HEK293 (cell line): ENCODE measurements around the gene HPSE2.

Source experiments
- CTCF ChIA-PET: fragments of 350-600 bp; formaldehyde crosslinking; extraction: SDS; loops from one replicate; lab custom pipeline; 2021; ENCODE audit warnings: antibody characterized with exemption; lab: Yijun Ruan, JAX
- POLR2A ChIA-PET: fragments of 300-600 bp; formaldehyde crosslinking; extraction: SDS; loops from one replicate; lab custom pipeline; 2020; ENCODE audit warnings: antibody characterized with exemption, inconsistent platforms; lab: Yijun Ruan, JAX
- H3K27ac ChIP-seq: fragments of 200-500 bp; sonication (Bioruptor generic); 2 replicates; pipeline ENCODE4 v1.5.1; 2014; ENCODE audit warnings: low read depth, low read length, control low read depth, inconsistent platforms; ENCODE audit errors: extremely low read depth
- H3K36me3 ChIP-seq, 2 experiments: fragments of 200-500 bp in 1 of 2; sonication (Bioruptor generic) in 1 of 2; 1 replicate in 1 of 2; 2 replicates in 1 of 2; pipeline ENCODE4 v1.5.1; 2014 to 2017; ENCODE audit warnings: inconsistent platforms in 2 of 2, low read length in 2 of 2; ENCODE audit not compliant: control insufficient read depth in 2 of 2, insufficient read depth in 1 of 2
- H3K4me1 ChIP-seq: fragments of 200-500 bp; sonication (Bioruptor generic); 2 replicates; pipeline ENCODE4 v1.5.1; 2014; ENCODE audit warnings: mild to moderate bottlenecking, low read length, inconsistent platforms; ENCODE audit not compliant: control insufficient read depth, insufficient read depth
- H3K4me3 ChIP-seq: 2 replicates; pipeline ENCODE4 v1.5.1; 2011; ENCODE audit warnings: low read depth, mild to moderate bottlenecking, control low read depth, low read length, moderate library complexity
- H3K9me3 ChIP-seq: fragments of 200-500 bp; sonication (Bioruptor generic); 2 replicates; pipeline ENCODE4 v1.5.1; 2014; ENCODE audit warnings: low read depth, low read length, inconsistent platforms; ENCODE audit not compliant: control insufficient read depth, insufficient read depth
- HIC1 ChIP-seq: fragments of 450-650 bp; formaldehyde crosslinking; IDR thresholded peaks from 2 replicates; pipeline ENCODE4 v1.5.1; 2016; ENCODE audit warnings: missing biosample characterization, missing genetic modification characterization
- IKZF3 ChIP-seq: fragments of 450-650 bp; IDR thresholded peaks from 2 replicates; pipeline ENCODE4 v1.5.0; 2018; ENCODE audit warnings: missing biosample characterization, mild to moderate bottlenecking, missing genetic modification characterization, moderate library complexity
- KLF10 ChIP-seq: fragments of 450-650 bp; IDR thresholded peaks from 2 replicates; pipeline ENCODE4 v1.5.1; 2018; ENCODE audit warnings: missing biosample characterization, mild to moderate bottlenecking, missing genetic modification characterization
- KLF16 ChIP-seq: fragments of 450-650 bp; formaldehyde crosslinking; IDR thresholded peaks from 2 replicates; pipeline ENCODE4 v1.5.1; 2017; ENCODE audit warnings: missing biosample characterization, missing genetic modification characterization
- KLF8 ChIP-seq: fragments of 450-650 bp; formaldehyde crosslinking; IDR thresholded peaks from 2 replicates; pipeline ENCODE4 v1.5.1; 2016; ENCODE audit warnings: missing biosample characterization, missing genetic modification characterization
- PBX3 ChIP-seq: sonication (generic); formaldehyde crosslinking; IDR thresholded peaks from 2 replicates; pipeline ENCODE4 v1.8.1; 2022; ENCODE audit warnings: mild to moderate bottlenecking, moderate library complexity, missing genetic modification reagents
- PRDM10 ChIP-seq: fragments of 450-650 bp; formaldehyde crosslinking; IDR thresholded peaks from 2 replicates; pipeline ENCODE4 v1.5.1; 2016; ENCODE audit warnings: missing biosample characterization, missing genetic modification characterization
- RBAK ChIP-seq: fragments of 450-650 bp; formaldehyde crosslinking; IDR thresholded peaks from 2 replicates; pipeline ENCODE4 v1.5.1; 2016; ENCODE audit warnings: missing biosample characterization, missing genetic modification characterization
- TSHZ1 ChIP-seq: fragments of 450-650 bp; formaldehyde crosslinking; IDR thresholded peaks from 2 replicates; pipeline ENCODE4 v1.5.1; 2016; ENCODE audit warnings: missing biosample characterization, missing genetic modification characterization, borderline replicate concordance
- ZBTB17 ChIP-seq: fragments of 450-650 bp; formaldehyde crosslinking; IDR thresholded peaks from 2 replicates; pipeline ENCODE4 v1.5.1; 2016; ENCODE audit warnings: missing biosample characterization, missing genetic modification characterization
- ZFHX2 ChIP-seq: fragments of 450-650 bp; formaldehyde crosslinking; conservative IDR thresholded peaks from 2 replicates; pipeline ENCODE4 v1.5.1; 2016; ENCODE audit warnings: missing biosample characterization, missing genetic modification characterization
- ZFP37 ChIP-seq: fragments of 450-650 bp; formaldehyde crosslinking; IDR thresholded peaks from 2 replicates; pipeline ENCODE4 v1.5.1; 2016; ENCODE audit warnings: missing biosample characterization, missing genetic modification characterization
- ZNF19 ChIP-seq: fragments of 450-650 bp; formaldehyde crosslinking; IDR thresholded peaks from 2 replicates; pipeline ENCODE4; 2016; ENCODE audit warnings: missing biosample characterization, missing genetic modification characterization, low read depth
- ZNF23 ChIP-seq: fragments of 450-650 bp; formaldehyde crosslinking; IDR thresholded peaks from 2 replicates; pipeline ENCODE4 v1.5.1; 2016; ENCODE audit warnings: missing biosample characterization, missing genetic modification characterization, borderline replicate concordance
- ZNF473 ChIP-seq: fragments of 450-650 bp; formaldehyde crosslinking; IDR thresholded peaks from 2 replicates; pipeline ENCODE4 v1.5.1; 2017; ENCODE audit warnings: missing biosample characterization, missing genetic modification characterization
- ZNF558 ChIP-seq: fragments of 450-650 bp; formaldehyde crosslinking; IDR thresholded peaks from 2 replicates; pipeline ENCODE4 v1.5.1; 2016; ENCODE audit warnings: missing biosample characterization, missing genetic modification characterization
- ZNF623 ChIP-seq: fragments of 450-650 bp; formaldehyde crosslinking; IDR thresholded peaks from 2 replicates; pipeline ENCODE4 v1.5.1; 2016; ENCODE audit warnings: missing biosample characterization, missing genetic modification characterization
- ZNF639 ChIP-seq: fragments of 450-650 bp; formaldehyde crosslinking; IDR thresholded peaks from 2 replicates; pipeline ENCODE4 v1.5.1; 2016; ENCODE audit warnings: missing biosample characterization, missing genetic modification characterization
- ZNF660 ChIP-seq: fragments of 450-650 bp; IDR thresholded peaks from 2 replicates; pipeline ENCODE4 v1.5.1; 2018; ENCODE audit warnings: missing biosample characterization, mild to moderate bottlenecking, missing genetic modification characterization
- ZNF664 ChIP-seq: fragments of 450-650 bp; formaldehyde crosslinking; IDR thresholded peaks from 2 replicates; pipeline ENCODE4 v1.5.1; 2016; ENCODE audit warnings: missing biosample characterization, missing genetic modification characterization
- ZNF692 ChIP-seq: fragments of 450-650 bp; formaldehyde crosslinking; IDR thresholded peaks from 2 replicates; pipeline ENCODE4 v1.5.1; 2016; ENCODE audit warnings: missing biosample characterization, missing genetic modification characterization
- ZNF843 ChIP-seq: fragments of 450-650 bp; formaldehyde crosslinking; IDR thresholded peaks from 2 replicates; pipeline ENCODE4 v1.5.1; 2016; ENCODE audit warnings: missing biosample characterization, missing genetic modification characterization
- ZSCAN23 ChIP-seq: fragments of 450-650 bp; formaldehyde crosslinking; IDR thresholded peaks from 2 replicates; pipeline ENCODE4 v1.5.1; 2016; ENCODE audit warnings: missing biosample characterization, missing genetic modification characterization

The HPSE2 gene

GRCh38 chr10:98460837-98461499, 774.7 kb downstream of the HPSE2 start:
- ChIA-PET POLR2A (interaction anchor here (0.6 to 1.4 kb wide), 5 partner anchors 15 to 786 kb away, joined by 3 to 5 read pairs (median 3); no protein-coding TSS in a partner anchor), CTCF (interaction anchor here (0.6 to 0.8 kb wide), 2 partner anchors 35 to 524 kb away, joined by 3 to 5 read pairs; no protein-coding TSS in a partner anchor)
- H3K9me3 ChIP-seq: no peaks in the 10 kb centered on the region
- no peak overlapping the region for H3K4me3 ChIP-seq
- 0 out of 2 replicates have a peak overlapping the region, but pooled peaks have one; percentile 18 for H3K27ac ChIP-seq
- no peaks in the 10 kb centered on the region for H3K36me3 ChIP-seq
- no peaks in the 10 kb centered on the region for H3K4me1 ChIP-seq
- TF ChIP-seq KLF16 (tag by site-specific recombination) (0 out of 2 replicates have a peak, but pooled peaks have one; percentile 26), ZBTB17 (0 out of 2 replicates have a peak, but pooled peaks have one; percentile 32), ZNF23 (tag by site-specific recombination) (no peak), ZNF19 (tag by site-specific recombination) (no peak), HIC1 (tag by site-specific recombination) (peak; percentile 89), ZNF558 (tag by site-specific recombination) (no peak; the same call in 1 of the 2 replicates), ZNF692 (tag by site-specific recombination) (peak; percentile 91), ZFHX2 (tag by site-specific recombination) (peak; percentile 48; the same call in 1 of the 2 replicates), KLF10 (tag by site-specific recombination) (peak; percentile 92), ZNF623 (tag by site-specific recombination) (0 out of 2 replicates have a peak, but pooled peaks have one; percentile 14), ZNF660 (peak; percentile 69; the same call in 1 of the 2 replicates), PRDM10 (tag by site-specific recombination) (peak; percentile 36; the same call in 1 of the 2 replicates), ZSCAN23 (tag by site-specific recombination) (peak; percentile 58; the same call in 1 of the 2 replicates), KLF8 (tag by site-specific recombination) (peak; percentile 59; the same call in 1 of the 2 replicates), ZNF843 (tag by site-specific recombination) (peak; percentile 63; the same call in 1 of the 2 replicates), ZNF664 (tag by site-specific recombination) (no peak), TSHZ1 (tag by site-specific recombination) (peak; percentile 79), ZFP37 (peak; percentile 91), PBX3 (CRISPR knock-in tag) (no peak), RBAK (no peak), IKZF3 (tag by site-specific recombination) (0 out of 2 replicates have a peak, but pooled peaks have one; percentile 19), ZNF473 (tag by site-specific recombination) (no peak), ZNF639 (tag by site-specific recombination) (peak; percentile 83)
